Upper lobe of right lung (tissue), 1 donor: ENCODE results near the gene MTPN. TPM values are rescaled to one million over a fixed set of nuclear protein-coding genes. Genes with fewer than 3 reads are reported as not detected.

Experiments used
- ATAC-seq: fragments of 200-7000 bp; cut with Tn5 transposase; one replicate; pipeline ENCODE4 v1.9.1; 2020; ENCODE audit warnings: mild to moderate bottlenecking, moderate library complexity
- DNase-seq: peaks from one replicate; pipeline ENCODE4 v3.0.0-alpha.2; 2020
- H3K27ac ChIP-seq: fragments of 200-600 bp; one replicate; pipeline ENCODE4 v1.8.0; 2022
- H3K27me3 ChIP-seq: fragments of 200-600 bp; one replicate; pipeline ENCODE4 v1.8.0; 2022; ENCODE audit warnings: mild to moderate bottlenecking
- H3K36me3 ChIP-seq: fragments of 200-600 bp; one replicate; pipeline ENCODE4 v1.8.0; 2022
- H3K4me1 ChIP-seq: fragments of 200-600 bp; one replicate; pipeline ENCODE4 v1.8.0; 2022
- H3K4me3 ChIP-seq: fragments of 200-600 bp; one replicate; pipeline ENCODE4 v1.8.0; 2022; ENCODE audit warnings: mild to moderate bottlenecking
- H3K9me3 ChIP-seq: fragments of 200-600 bp; one replicate; pipeline ENCODE4 v1.8.0; 2022
- CTCF ChIP-seq: fragments of 200-600 bp; IDR thresholded peaks from one replicate; pipeline ENCODE4 v1.8.0; 2022; ENCODE audit warnings: antibody characterized with exemption
- intact Hi-C: fragments of 100-400 bp; cut with DNase I; formaldehyde crosslinking; loops from one replicate; pipeline ENCODE4 v1.11.0; 2022
- total RNA-seq: library from RNA; stranded (reverse); fragmentation: NEBNext Ultra II Directional; extraction: Animal tissue kit (Norgen Biotek cat#: 25700); gene quantifications from one replicate; pipeline ENCODE4 v1.2.1, GENCODE V29; 2021
- donor health status: DM: no; HTN: yes; CAD: no; lungs with severe emphysema.

MTPN gene
- total RNA-seq, 1 donor from 2014 or later, result 130 TPM

- intact Hi-C loops, result no loop called here
- H3K4me3 ChIP-seq, result no peak overlapping the region
- DNase-seq, result no peak
- H3K4me1 ChIP-seq, result no peaks in the 10 kb centered on the region
- H3K36me3 ChIP-seq, result no peaks in the 10 kb centered on the region
- H3K9me3 ChIP-seq, result no peaks in the 10 kb centered on the region
- no peak for TF ChIP-seq CTCF
- ATAC-seq, result no peak
- H3K27ac ChIP-seq, result no peak overlapping the region
- H3K27me3 ChIP-seq, result no peaks in the 10 kb centered on the region
These were observed 71.8 kb downstream of the MTPN start for GRCh38 chr7:135905355-135905754.

GRCh38 chr7:135904282-135904681 lies 72.9 kb downstream of the MTPN start:
- no peak overlapping the region for H3K4me3 ChIP-seq

GRCh38 chr7:135901585-135902540 lies 75.3 kb downstream of the MTPN start:
- Histone ChIP-seq H3K4me3 (no peak overlapping the region), H3K4me1 (no peaks in the 10 kb centered on the region), H3K36me3 (no peaks in the 10 kb centered on the region), H3K27me3 (no peaks in the 10 kb centered on the region), H3K27ac (no peak overlapping the region), H3K9me3 (no peaks in the 10 kb centered on the region)
- intact Hi-C loops, result no loop called here
- DNase-seq (no peak), ATAC-seq (no peak)
- no peak for TF ChIP-seq CTCF

More at GRCh38 chr7:135904282-135904681, 72.9 kb downstream of the MTPN start:
- Histone ChIP-seq H3K9me3 (no peaks in the 10 kb centered on the region), H3K27ac (no peak overlapping the region), H3K4me1 (no peaks in the 10 kb centered on the region), H3K27me3 (no peaks in the 10 kb centered on the region), H3K36me3 (no peaks in the 10 kb centered on the region)
- no peak for TF ChIP-seq CTCF
- intact Hi-C loops, result no loop called here
- DNase-seq (no peak), ATAC-seq (no peak)

GRCh38 chr7:135900065-135900546 lies 77.1 kb downstream of the MTPN start:
- intact Hi-C loops, result no loop called here

GRCh38 chr7:135899458-135900064 lies 77.6 kb downstream of the MTPN start:
- H3K4me1 ChIP-seq, result no peaks in the 10 kb centered on the region
- ATAC-seq (no peak), DNase-seq (no peak)
- H3K36me3 ChIP-seq, result no peaks in the 10 kb centered on the region
- TF ChIP-seq CTCF, result no peak
- no peak overlapping the region for H3K4me3 ChIP-seq
- intact Hi-C loops, result no loop called here
- H3K9me3 ChIP-seq, result no peaks in the 10 kb centered on the region
- no peaks in the 10 kb centered on the region for H3K27me3 ChIP-seq
- H3K27ac ChIP-seq, result no peak overlapping the region

More at GRCh38 chr7:135900065-135900546, 77.1 kb downstream of the MTPN start:
- Histone ChIP-seq H3K4me1 (no peaks in the 10 kb centered on the region), H3K27me3 (no peaks in the 10 kb centered on the region), H3K36me3 (no peaks in the 10 kb centered on the region), H3K27ac (no peak overlapping the region), H3K9me3 (no peaks in the 10 kb centered on the region), H3K4me3 (no peak overlapping the region)
- TF ChIP-seq CTCF, result no peak
- DNase-seq, result no peak
- no peak for ATAC-seq
